ENCODE results near the gene CCNI.
"Not testable (repeated sequence)": the region's sequence is repeated elsewhere in the genome, so short reads cannot be mapped to it uniquely, and the experiment has no call there.

The CCNI gene

GRCh38 chr4:77037736-77038135 lies 38.1 kb downstream of the CCNI start:
- H3K27ac Mint-ChIP-seq: no peak overlapping the region
- H3K9me3 Mint-ChIP-seq (ENCODE audit: low read depth): no peaks in the 10 kb centered on the region
- no peaks in the 10 kb centered on the region for H3K4me1 Mint-ChIP-seq (ENCODE audit: low read depth)

DNA sequence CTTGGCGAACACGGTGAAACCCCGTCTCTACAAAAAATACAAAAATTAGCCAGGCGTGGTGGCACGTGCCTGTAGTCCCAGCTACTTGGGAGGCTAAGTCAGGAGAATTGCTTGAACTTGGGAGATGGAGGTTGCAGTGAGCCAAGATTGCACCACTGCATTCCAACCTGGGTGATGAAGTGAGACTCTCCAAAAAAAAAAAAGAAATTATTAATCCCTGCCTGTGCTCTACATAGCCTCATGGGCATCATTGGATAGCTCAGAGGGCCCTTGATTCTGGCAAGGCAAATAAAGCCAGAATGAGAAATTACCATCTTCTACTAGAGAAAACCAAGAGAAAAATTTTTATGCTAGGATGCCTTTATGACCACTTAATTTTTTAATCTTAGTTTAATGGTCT lies 38.6 kb downstream of the CCNI start:
- not testable (repeated sequence) for H3K27ac Mint-ChIP-seq; H3K4me1 Mint-ChIP-seq (ENCODE audit: low read depth); H3K9me3 Mint-ChIP-seq (ENCODE audit: low read depth); H3K4me3 Mint-ChIP-seq; H3K27me3 Mint-ChIP-seq
- peaks cover 30% of the 10 kb centered on the region for H3K36me3 Mint-ChIP-seq

More at GRCh38 chr4:77037736-77038135, 38.1 kb downstream of the CCNI start:
- Mint-ChIP-seq H3K36me3 (peaks cover 30% of the 10 kb centered on the region), H3K4me3 (no peak overlapping the region), H3K27me3 (no peaks in the 10 kb centered on the region)

DNA sequence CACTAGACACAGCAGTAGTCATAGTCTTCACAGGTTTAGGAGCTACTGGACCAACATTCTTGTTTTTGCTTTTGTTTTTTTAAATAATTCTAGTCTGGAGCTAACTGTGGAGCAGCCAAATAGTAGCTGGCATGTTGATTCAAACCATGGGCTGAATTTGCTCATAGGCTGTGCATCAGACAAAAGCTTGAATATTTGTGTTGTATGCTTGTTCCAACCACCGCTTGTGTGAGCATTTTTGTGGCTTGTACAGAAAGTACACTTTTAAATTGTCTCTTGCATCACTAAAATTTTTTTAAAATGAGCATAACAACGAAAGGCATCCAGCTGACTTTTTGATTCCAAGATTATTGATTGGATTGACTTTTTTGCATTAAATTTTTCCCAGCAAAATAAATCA lies 39.6 kb downstream of the CCNI start:
- H3K4me3 Mint-ChIP-seq: no peak overlapping the region
- H3K4me1 Mint-ChIP-seq (ENCODE audit: low read depth): peaks cover 14% of the 10 kb centered on the region
- H3K9me3 Mint-ChIP-seq (ENCODE audit: low read depth): no peaks in the 10 kb centered on the region
- no peak overlapping the region for H3K27ac Mint-ChIP-seq
- peaks cover 33% of the 10 kb centered on the region for H3K36me3 Mint-ChIP-seq
- no peaks in the 10 kb centered on the region for H3K27me3 Mint-ChIP-seq

DNA sequence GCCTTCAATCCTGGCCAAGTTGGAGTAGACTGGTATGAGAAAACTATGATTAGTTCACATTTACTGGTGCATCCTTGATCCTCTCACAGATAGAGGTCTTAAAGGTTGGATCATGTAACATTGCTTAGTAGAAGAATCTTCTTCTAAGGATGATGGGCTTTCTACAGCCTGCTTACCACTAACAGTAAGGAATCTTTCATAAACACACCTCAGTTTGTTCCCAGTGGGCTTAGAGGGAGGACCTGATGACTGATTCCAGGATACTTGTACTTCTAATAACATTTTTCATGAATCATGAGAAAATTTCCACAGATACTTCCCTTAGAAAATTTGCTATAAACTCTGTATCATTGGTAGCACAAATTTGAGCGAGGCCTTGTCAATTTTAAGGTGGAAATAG lies 40.6 kb downstream of the CCNI start:
- Mint-ChIP-seq H3K27ac (no peak overlapping the region), H3K4me3 (no peak overlapping the region), H3K36me3 (peaks cover 32% of the 10 kb centered on the region), H3K27me3 (no peaks in the 10 kb centered on the region), H3K4me1 (ENCODE audit: low read depth) (peaks cover 20% of the 10 kb centered on the region), H3K9me3 (ENCODE audit: low read depth) (no peaks in the 10 kb centered on the region)

DNA sequence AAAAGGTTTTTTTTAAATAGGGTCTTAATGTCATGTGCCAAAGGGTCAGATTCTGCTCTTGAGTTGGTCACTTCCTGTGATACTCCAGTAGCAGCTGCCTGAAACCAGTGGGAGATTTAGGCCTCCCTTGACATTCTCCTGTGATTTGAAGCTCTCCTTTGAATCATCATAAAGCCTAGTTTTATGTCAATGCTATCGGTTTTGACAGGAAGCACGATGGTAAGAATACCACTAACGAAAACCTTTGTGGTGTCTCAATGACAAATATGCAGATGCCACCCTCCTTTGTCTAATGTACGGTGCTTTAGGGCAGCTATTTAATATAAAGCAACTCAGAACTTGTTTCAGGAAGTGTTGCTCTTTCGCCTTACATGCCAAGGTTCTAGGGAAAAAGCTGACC lies 44.2 kb downstream of the CCNI start:
- H3K36me3 Mint-ChIP-seq: peaks cover 29% of the 10 kb centered on the region
- H3K9me3 Mint-ChIP-seq (ENCODE audit: low read depth): no peaks in the 10 kb centered on the region

DNA sequence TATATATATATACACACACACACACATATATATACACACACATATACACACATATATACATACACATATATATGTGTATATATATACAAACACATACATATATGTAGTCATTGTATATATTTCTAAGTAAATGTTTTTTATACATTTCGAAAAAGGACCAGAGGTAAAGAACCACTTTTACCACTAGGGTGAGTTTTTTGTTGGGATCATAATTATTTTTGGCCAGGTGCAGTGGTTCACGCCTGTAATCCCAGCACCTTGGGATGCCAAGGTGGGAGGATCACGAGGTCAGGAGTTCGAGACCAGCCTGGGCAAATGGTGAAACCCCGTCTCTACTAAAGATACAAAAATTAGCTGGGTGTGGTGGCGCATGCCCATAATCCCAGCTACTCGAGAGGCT lies 46.0 kb downstream of the CCNI start:
- not testable (repeated sequence) for H3K9me3 Mint-ChIP-seq (ENCODE audit: low read depth); H3K4me3 Mint-ChIP-seq; H3K27ac Mint-ChIP-seq; H3K27me3 Mint-ChIP-seq
- peaks cover 23% of the 10 kb centered on the region for H3K36me3 Mint-ChIP-seq
- peaks cover 57% of the 10 kb centered on the region for H3K4me1 Mint-ChIP-seq (ENCODE audit: low read depth)

More for the DNA sequence above, 44.2 kb downstream of the CCNI start:
- Mint-ChIP-seq H3K4me3 (peak overlapping the region; percentile 9), H3K27me3 (no peaks in the 10 kb centered on the region), H3K27ac (no peak overlapping the region), H3K4me1 (ENCODE audit: low read depth) (peaks cover 44% of the 10 kb centered on the region)

DNA sequence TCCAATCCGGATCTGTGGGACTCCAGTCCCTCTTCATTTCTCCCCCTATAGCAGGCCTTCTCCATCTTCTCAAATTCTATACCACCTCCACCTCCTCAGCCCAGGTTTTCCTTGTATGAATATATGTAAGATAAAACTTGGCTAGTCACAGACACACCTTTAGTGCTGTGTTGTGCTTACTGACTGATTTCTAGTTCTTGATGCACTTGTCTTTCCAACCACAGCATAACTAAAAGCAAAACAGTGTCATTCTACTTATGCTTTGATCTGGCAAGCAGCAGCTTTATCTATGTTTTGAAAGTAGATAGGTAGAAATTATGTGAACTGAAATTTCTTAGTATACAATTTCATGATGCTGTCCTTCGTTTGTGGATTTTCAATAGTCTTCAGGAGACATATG lies 47.5 kb downstream of the CCNI start:
- Mint-ChIP-seq H3K9me3 (ENCODE audit: low read depth) (no peaks in the 10 kb centered on the region), H3K4me1 (ENCODE audit: low read depth) (peaks cover 61% of the 10 kb centered on the region), H3K27ac (peak overlapping the region; percentile 77), H3K36me3 (peaks cover 29% of the 10 kb centered on the region), H3K27me3 (no peaks in the 10 kb centered on the region), H3K4me3 (peak overlapping the region; percentile 33)

- H3K4me3 Mint-ChIP-seq: peak overlapping the region; percentile 48
- H3K27ac Mint-ChIP-seq: peak overlapping the region; percentile 85
These were observed 49.5 kb downstream of the CCNI start for GRCh38 chr4:77026322-77026704.

DNA sequence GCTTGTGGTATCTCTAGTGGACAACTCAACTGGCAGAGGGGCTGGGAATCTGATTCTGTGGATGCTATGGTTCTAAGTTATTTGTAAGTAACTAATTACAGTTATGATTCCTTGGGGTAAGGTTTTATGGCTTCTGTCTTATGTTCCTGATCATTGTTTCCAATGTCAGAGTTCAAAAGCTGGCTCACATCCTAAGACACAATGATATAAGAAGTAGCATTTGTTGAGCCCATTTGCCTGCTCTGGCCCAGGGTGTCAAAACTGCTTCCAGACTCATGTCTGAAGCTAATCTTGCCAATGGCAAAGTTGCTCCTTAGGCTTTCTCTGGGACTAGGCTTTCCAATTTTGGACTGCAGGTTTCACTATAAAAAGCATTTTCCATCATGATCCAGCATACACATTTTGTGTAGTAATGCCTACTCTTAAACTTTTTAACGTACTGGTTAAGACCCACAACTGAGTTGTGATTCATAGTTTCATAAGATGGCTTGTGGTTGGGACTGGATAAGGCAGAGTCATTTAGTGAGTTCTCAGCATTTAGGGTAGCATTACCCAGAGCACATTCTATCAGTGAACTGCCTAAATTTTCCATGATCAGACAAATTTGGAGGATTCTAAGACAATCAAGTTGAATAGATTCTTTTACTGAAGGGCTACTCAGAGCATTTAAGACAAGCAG lies 50.0 kb downstream of the CCNI start:
- peak overlapping the region; percentile 48 for H3K4me3 Mint-ChIP-seq
- H3K36me3 Mint-ChIP-seq: peaks cover 34% of the 10 kb centered on the region

More at GRCh38 chr4:77026322-77026704, 49.5 kb downstream of the CCNI start:
- peaks cover 48% of the 10 kb centered on the region for H3K4me1 Mint-ChIP-seq (ENCODE audit: low read depth)
- H3K36me3 Mint-ChIP-seq: peaks cover 33% of the 10 kb centered on the region
- H3K9me3 Mint-ChIP-seq (ENCODE audit: low read depth): no peaks in the 10 kb centered on the region
- no peaks in the 10 kb centered on the region for H3K27me3 Mint-ChIP-seq

DNA sequence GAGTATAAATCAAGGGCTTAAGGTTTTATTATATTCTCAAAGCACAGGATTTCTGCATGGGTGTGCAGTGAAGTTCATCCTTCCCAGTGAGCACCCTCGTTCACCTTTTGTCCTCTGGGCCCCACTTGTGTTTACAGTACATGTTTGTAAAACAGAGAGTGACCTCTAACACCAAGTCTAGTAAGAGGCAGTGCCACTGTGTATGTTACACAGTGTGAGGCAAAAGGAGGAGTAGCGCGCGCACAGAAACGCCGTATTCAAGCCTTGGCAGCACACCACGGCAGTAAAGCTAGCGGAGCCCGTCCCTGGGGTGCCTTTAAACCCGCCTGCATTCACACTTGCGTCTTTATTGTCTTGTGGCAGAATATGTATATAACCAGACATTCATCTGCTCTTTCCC lies 51.9 kb downstream of the CCNI start:
- no peaks in the 10 kb centered on the region for H3K9me3 Mint-ChIP-seq (ENCODE audit: low read depth)
- peaks cover 44% of the 10 kb centered on the region for H3K36me3 Mint-ChIP-seq
- no peak overlapping the region for H3K27ac Mint-ChIP-seq
- H3K4me3 Mint-ChIP-seq: no peak overlapping the region
- H3K27me3 Mint-ChIP-seq: no peaks in the 10 kb centered on the region
- peaks cover 36% of the 10 kb centered on the region for H3K4me1 Mint-ChIP-seq (ENCODE audit: low read depth)

More for the DNA sequence above, 50.0 kb downstream of the CCNI start:
- Mint-ChIP-seq H3K4me1 (ENCODE audit: low read depth) (peaks cover 43% of the 10 kb centered on the region), H3K27ac (peak overlapping the region; percentile 85), H3K9me3 (ENCODE audit: low read depth) (no peaks in the 10 kb centered on the region), H3K27me3 (no peaks in the 10 kb centered on the region)

- Mint-ChIP-seq H3K36me3 (peaks cover 41% of the 10 kb centered on the region), H3K9me3 (ENCODE audit: low read depth) (no peaks in the 10 kb centered on the region), H3K4me1 (ENCODE audit: low read depth) (peaks cover 24% of the 10 kb centered on the region), H3K4me3 (no peak overlapping the region), H3K27me3 (no peaks in the 10 kb centered on the region), H3K27ac (no peak overlapping the region)
These were observed 53.1 kb downstream of the CCNI start for GRCh38 chr4:77022560-77023179.

DNA sequence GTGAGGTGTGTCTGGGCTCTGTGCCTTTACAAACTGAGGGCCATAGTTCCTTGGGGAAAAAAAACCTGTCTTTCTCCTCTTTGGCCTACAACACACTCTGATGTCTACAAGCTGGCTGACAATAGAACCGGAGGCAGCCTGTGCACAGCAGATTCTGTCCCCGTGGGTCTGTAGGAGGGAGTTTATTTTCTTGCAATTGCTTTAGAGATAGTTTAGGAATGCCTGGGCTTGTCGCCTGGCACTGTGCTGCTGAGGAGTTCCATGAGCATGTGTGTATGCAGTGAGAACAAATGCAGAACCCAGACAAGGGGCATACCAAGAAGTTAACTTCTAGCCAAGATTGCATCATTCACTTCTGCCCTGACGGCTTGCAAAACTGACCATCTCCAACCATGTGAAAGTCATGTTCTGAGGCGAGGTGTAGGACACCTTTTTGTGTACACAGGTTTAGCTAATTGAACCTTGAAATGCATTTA lies 54.1 kb downstream of the CCNI start:
- Mint-ChIP-seq H3K36me3 (peaks cover 43% of the 10 kb centered on the region), H3K27ac (no peak overlapping the region), H3K4me1 (ENCODE audit: low read depth) (peaks cover 18% of the 10 kb centered on the region), H3K9me3 (ENCODE audit: low read depth) (no peaks in the 10 kb centered on the region), H3K27me3 (no peaks in the 10 kb centered on the region), H3K4me3 (no peak overlapping the region)

DNA sequence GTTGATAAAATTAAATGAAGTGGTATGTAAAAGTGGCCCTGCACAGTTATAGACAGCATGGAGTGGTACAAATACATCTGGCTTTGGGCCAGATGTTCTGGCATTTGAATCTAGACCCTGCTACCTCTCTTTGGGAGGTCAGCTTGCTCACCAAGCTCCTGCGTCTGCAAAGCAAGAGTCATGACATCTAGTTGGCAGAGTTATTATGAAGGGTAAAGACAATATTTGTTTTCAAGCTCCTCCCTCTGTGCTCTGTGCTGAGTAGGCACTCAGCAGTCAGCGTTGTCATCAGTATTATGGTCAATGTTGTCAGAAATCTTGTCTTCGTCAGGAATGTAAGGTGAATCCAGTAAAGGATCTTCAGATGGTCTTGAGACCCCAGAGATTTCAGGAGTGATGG lies 55.8 kb downstream of the CCNI start:
- no peak overlapping the region for H3K27ac Mint-ChIP-seq
- H3K27me3 Mint-ChIP-seq: no peaks in the 10 kb centered on the region
- H3K4me1 Mint-ChIP-seq (ENCODE audit: low read depth): peaks cover 11% of the 10 kb centered on the region
- no peaks in the 10 kb centered on the region for H3K9me3 Mint-ChIP-seq (ENCODE audit: low read depth)
- no peak overlapping the region for H3K4me3 Mint-ChIP-seq
- peaks cover 45% of the 10 kb centered on the region for H3K36me3 Mint-ChIP-seq

GRCh38 chr4:77015390-77015789 lies 60.4 kb downstream of the CCNI start:
- H3K9me3 Mint-ChIP-seq (ENCODE audit: low read depth): no peaks in the 10 kb centered on the region
- no peak overlapping the region for H3K4me3 Mint-ChIP-seq
- peaks cover 30% of the 10 kb centered on the region for H3K36me3 Mint-ChIP-seq
- H3K27ac Mint-ChIP-seq: no peak overlapping the region
- H3K4me1 Mint-ChIP-seq (ENCODE audit: low read depth): peaks cover 51% of the 10 kb centered on the region
- H3K27me3 Mint-ChIP-seq: no peaks in the 10 kb centered on the region

DNA sequence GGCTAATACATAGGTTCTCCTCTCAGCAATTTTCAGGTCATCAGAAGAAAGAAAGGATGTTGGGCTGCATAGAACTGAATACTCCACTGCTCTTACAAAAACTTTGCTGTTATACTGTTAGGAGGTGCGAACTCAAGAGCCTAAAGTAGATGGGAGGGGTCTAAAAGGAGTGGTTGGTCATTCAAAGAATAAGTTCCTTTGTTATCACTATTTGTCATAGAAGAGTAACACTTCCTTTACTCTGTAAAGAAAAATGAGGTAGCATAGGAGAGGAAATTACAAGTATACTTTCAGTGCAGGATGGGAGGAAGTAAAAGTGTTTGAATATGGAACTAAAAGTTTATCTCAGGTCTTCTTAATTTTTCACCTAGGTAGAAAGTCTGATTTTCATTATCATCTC lies 61.5 kb downstream of the CCNI start:
- H3K9me3 Mint-ChIP-seq (ENCODE audit: low read depth): no peaks in the 10 kb centered on the region
- H3K27me3 Mint-ChIP-seq: no peaks in the 10 kb centered on the region
- peaks cover 24% of the 10 kb centered on the region for H3K36me3 Mint-ChIP-seq
- H3K4me3 Mint-ChIP-seq: peak overlapping the region; percentile 8
- H3K27ac Mint-ChIP-seq: peak overlapping the region; percentile 24
- peaks cover 58% of the 10 kb centered on the region for H3K4me1 Mint-ChIP-seq (ENCODE audit: low read depth)

GRCh38 chr4:77012726-77013125 lies 63.1 kb downstream of the CCNI start:
- Mint-ChIP-seq H3K27ac (no peak overlapping the region), H3K4me1 (ENCODE audit: low read depth) (peaks cover 73% of the 10 kb centered on the region), H3K9me3 (ENCODE audit: low read depth) (no peaks in the 10 kb centered on the region), H3K36me3 (peaks cover 24% of the 10 kb centered on the region), H3K27me3 (no peaks in the 10 kb centered on the region), H3K4me3 (no peak overlapping the region)
